Caco-2 (cell line): ENCODE measurements around the gene MAPK8IP3. TPM values are rescaled to one million over a fixed set of nuclear protein-coding genes. Genes with fewer than 3 reads are reported as not detected.

Experiments
- BruUV-seq: library from RNA; stranded (reverse); fragments of 400-500 nt; replicated peaks from 2 replicates; lab custom pipeline; 2021; lab: Mats Ljungman, UMichigan
- CTCF ChIA-PET: fragments of 300-600 bp; sonication (Branson Sonifier 250); formaldehyde crosslinking; loops from one replicate; lab custom pipeline; 2022; ENCODE audit warnings: antibody characterized with exemption; lab: Charles Lee
- POLR2A ChIA-PET: fragments of 300-600 bp; sonication (Branson Sonifier 250); formaldehyde crosslinking; loops from one replicate; lab custom pipeline; 2022; ENCODE audit warnings: antibody characterized with exemption; lab: Charles Lee
- DNase-seq, 2 experiments: peaks; one replicate each; pipeline versions ENCODE4 v3.0.0 to v3.0.0-alpha.2; 2020 to 2022
- H3K27me3 ChIP-seq: replicated peaks from 2 replicates; pipeline ENCODE4 v1.6.0; 2011; ENCODE audit warnings: low read length; ENCODE audit not compliant: control insufficient read depth, insufficient read depth
- H3K36me3 ChIP-seq: 2 replicates; pipeline ENCODE4 v1.5.1; 2011; ENCODE audit warnings: low read length; ENCODE audit not compliant: control insufficient read depth, insufficient read depth
- H3K4me1 ChIP-seq: fragments of 250-450 bp; sonication (Bioruptor Pico); 2 replicates; pipeline ENCODE4 v1.5.1; 2020; ENCODE audit warnings: mild to moderate bottlenecking
- H3K4me3 ChIP-seq: 2 replicates; pipeline ENCODE4 v1.5.1; 2011; ENCODE audit warnings: low read depth, mild to moderate bottlenecking, control low read depth, low read length
- H3K9me3 ChIP-seq: fragments of 250-450 bp; sonication (Bioruptor Pico); 2 replicates; pipeline ENCODE4 v1.5.1; 2020; ENCODE audit warnings: mild to moderate bottlenecking, moderate library complexity
- H3K27ac Mint-ChIP-seq: one replicate; pipeline ENCODE4 v1.8.0; 2022; ENCODE audit warnings: mixed read lengths; ENCODE audit not compliant: unreplicated experiment
- H3K27me3 Mint-ChIP-seq: one replicate; pipeline ENCODE4 v1.8.0; 2022; ENCODE audit warnings: mixed read lengths; ENCODE audit not compliant: insufficient read depth, unreplicated experiment
- H3K36me3 Mint-ChIP-seq: one replicate; pipeline ENCODE4 v1.8.0; 2022; ENCODE audit warnings: mild to moderate bottlenecking, mixed read lengths; ENCODE audit not compliant: insufficient read depth, unreplicated experiment
- H3K4me1 Mint-ChIP-seq: one replicate; pipeline ENCODE4 v1.8.0; 2022; ENCODE audit warnings: low read depth, mixed read lengths; ENCODE audit not compliant: unreplicated experiment
- H3K4me3 Mint-ChIP-seq: one replicate; pipeline ENCODE4 v1.8.0; 2022; ENCODE audit warnings: mild to moderate bottlenecking, moderate library complexity, mixed read lengths; ENCODE audit not compliant: unreplicated experiment
- H3K9me3 Mint-ChIP-seq: one replicate; pipeline ENCODE4 v1.8.0; 2022; ENCODE audit warnings: mixed read lengths; ENCODE audit not compliant: unreplicated experiment
- intact Hi-C: fragments of 100-400 bp; cut with micrococcal nuclease; formaldehyde crosslinking; loops from one replicate; pipeline ENCODE4 v1.10.0; 2022; ENCODE audit not compliant: unreplicated experiment
- total RNA-seq: library from RNA; stranded (reverse); gene quantifications from 2 replicates; pipeline ENCODE4 v1.2.3, GENCODE V29; 2022
- TF ChIP-seq, protein P1 (sequence below), 2 experiments: fragments of 200-600 bp in 1 of 2; IDR thresholded peaks; 1 replicate in 1 of 2; 2 replicates in 1 of 2; pipeline versions ENCODE4 v1.5.1 to v1.8.0; 2011 to 2022; ENCODE audit warnings: antibody characterized with exemption in 1 of 2, control low read depth in 1 of 2, inconsistent platforms in 1 of 2, low read depth in 1 of 2, low read length in 1 of 2, mild to moderate bottlenecking in 1 of 2, moderate library complexity in 1 of 2; ENCODE audit not compliant: insufficient read depth in 1 of 2, severe bottlenecking in 1 of 2, unreplicated experiment in 1 of 2

The MAPK8IP3 gene
- total RNA-seq, 1 experiment from 2014 or later = 60.5 TPM

GRCh38 chr16:1747934-1748333 lies 41.9 kb downstream of the MAPK8IP3 start:
- H3K9me3 Mint-ChIP-seq = no peaks in the 10 kb centered on the region
- no peak overlapping the region for H3K27ac Mint-ChIP-seq
- H3K36me3 Mint-ChIP-seq = peaks cover 14% of the 10 kb centered on the region
- no TSS peak for BruUV-seq
- H3K4me1 Mint-ChIP-seq = no peaks in the 10 kb centered on the region
- H3K4me3 Mint-ChIP-seq = no peak overlapping the region
- Histone ChIP-seq H3K4me1 (no peaks in the 10 kb centered on the region), H3K36me3 (no peaks in the 10 kb centered on the region), H3K4me3 (no peak overlapping the region), H3K9me3 (no peaks in the 10 kb centered on the region), H3K27me3 (no peaks in the 10 kb centered on the region)
- intact Hi-C loops = no loop called here
- no peak for DNase-seq
- POLR2A ChIA-PET = no interaction called here
- no peaks in the 10 kb centered on the region for H3K27me3 Mint-ChIP-seq
- TF ChIP-seq, protein P1, sequence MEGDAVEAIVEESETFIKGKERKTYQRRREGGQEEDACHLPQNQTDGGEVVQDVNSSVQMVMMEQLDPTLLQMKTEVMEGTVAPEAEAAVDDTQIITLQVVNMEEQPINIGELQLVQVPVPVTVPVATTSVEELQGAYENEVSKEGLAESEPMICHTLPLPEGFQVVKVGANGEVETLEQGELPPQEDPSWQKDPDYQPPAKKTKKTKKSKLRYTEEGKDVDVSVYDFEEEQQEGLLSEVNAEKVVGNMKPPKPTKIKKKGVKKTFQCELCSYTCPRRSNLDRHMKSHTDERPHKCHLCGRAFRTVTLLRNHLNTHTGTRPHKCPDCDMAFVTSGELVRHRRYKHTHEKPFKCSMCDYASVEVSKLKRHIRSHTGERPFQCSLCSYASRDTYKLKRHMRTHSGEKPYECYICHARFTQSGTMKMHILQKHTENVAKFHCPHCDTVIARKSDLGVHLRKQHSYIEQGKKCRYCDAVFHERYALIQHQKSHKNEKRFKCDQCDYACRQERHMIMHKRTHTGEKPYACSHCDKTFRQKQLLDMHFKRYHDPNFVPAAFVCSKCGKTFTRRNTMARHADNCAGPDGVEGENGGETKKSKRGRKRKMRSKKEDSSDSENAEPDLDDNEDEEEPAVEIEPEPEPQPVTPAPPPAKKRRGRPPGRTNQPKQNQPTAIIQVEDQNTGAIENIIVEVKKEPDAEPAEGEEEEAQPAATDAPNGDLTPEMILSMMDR (IDR thresholded peaks at IDR 0.05; ENCODE audit: insufficient read depth in 1 of 2, low read depth in 1 of 2, low read length in 1 of 2, severe bottlenecking in 1 of 2, unreplicated experiment in 1 of 2) = no peak
- CTCF ChIA-PET = no interaction called here

GRCh38 chr16:1749152-1750117 lies 43.4 kb downstream of the MAPK8IP3 start:
- no peaks in the 10 kb centered on the region for H3K36me3 ChIP-seq
- ChIA-PET POLR2A (no interaction called here), CTCF (no interaction called here)
- H3K36me3 Mint-ChIP-seq = peaks cover 20% of the 10 kb centered on the region
- BruUV-seq = no TSS peak
- intact Hi-C loops = no loop called here
- H3K9me3 Mint-ChIP-seq = no peaks in the 10 kb centered on the region
- H3K27me3 Mint-ChIP-seq = no peaks in the 10 kb centered on the region
- H3K4me1 Mint-ChIP-seq = no peaks in the 10 kb centered on the region
- H3K27ac Mint-ChIP-seq = no peak overlapping the region
- H3K4me1 ChIP-seq = no peaks in the 10 kb centered on the region
- H3K9me3 ChIP-seq = no peaks in the 10 kb centered on the region
- DNase-seq = no peak
- TF ChIP-seq, protein P1 (IDR thresholded peaks at IDR 0.05; ENCODE audit: insufficient read depth in 1 of 2, low read depth in 1 of 2, low read length in 1 of 2, severe bottlenecking in 1 of 2, unreplicated experiment in 1 of 2) = no peak
- H3K4me3 ChIP-seq = no peak overlapping the region
- no peak overlapping the region for H3K4me3 Mint-ChIP-seq
- no peaks in the 10 kb centered on the region for H3K27me3 ChIP-seq

GRCh38 chr16:1751946-1752345 lies 46.0 kb downstream of the MAPK8IP3 start:
- Mint-ChIP-seq H3K27ac (no peak overlapping the region), H3K27me3 (no peaks in the 10 kb centered on the region), H3K36me3 (peaks cover 31% of the 10 kb centered on the region), H3K4me1 (no peaks in the 10 kb centered on the region), H3K4me3 (no peak overlapping the region), H3K9me3 (no peaks in the 10 kb centered on the region)
- TF ChIP-seq, protein P1 (IDR thresholded peaks at IDR 0.05; ENCODE audit: insufficient read depth in 1 of 2, low read depth in 1 of 2, low read length in 1 of 2, severe bottlenecking in 1 of 2, unreplicated experiment in 1 of 2) = no peak
- POLR2A ChIA-PET = no interaction called here
- no peaks in the 10 kb centered on the region for H3K27me3 ChIP-seq
- BruUV-seq = no TSS peak
- intact Hi-C loops = no loop called here
- no peaks in the 10 kb centered on the region for H3K9me3 ChIP-seq
- H3K36me3 ChIP-seq = no peaks in the 10 kb centered on the region
- H3K4me3 ChIP-seq = no peak overlapping the region
- peaks cover under 1% of the 10 kb centered on the region; the same call in 1 of the 2 replicates for H3K4me1 ChIP-seq
- CTCF ChIA-PET = interaction anchor here (0.7 kb wide), 1 partner anchor 62 kb away, joined by 4 read pairs; no protein-coding TSS in a partner anchor
- DNase-seq = no peak
